ENCODE measurements around the gene MON1B. TPM values are rescaled to one million over a fixed set of nuclear protein-coding genes. Genes with fewer than 3 reads are reported as not detected.

MON1B gene
- total and polyA plus RNA-seq, 2 of the 13 experiments (the other 11 are each of a cell fraction or from before 2014, with no cell fraction given): 13.4 to 15.6 TPM

GRCh38 chr16:77191259-77191969 lies 424 bp downstream of the MON1B start (continued):
- TF ChIP-seq ZNF317 (CRISPR knock-in tag; IDR thresholded peaks at IDR 0.05) (peak; percentile 14), RNF2 (conservative IDR thresholded peaks at IDR 0.05; ENCODE audit: low read depth) (no peak), ZNF781 (CRISPR knock-in tag; IDR thresholded peaks at IDR 0.05; ENCODE audit: borderline replicate concordance, not compliant biosample characterization) (peak; percentile 12), ZNF3 (CRISPR knock-in tag; IDR thresholded peaks at IDR 0.05) (no peak), MZF1 (CRISPR knock-in tag; IDR thresholded peaks at IDR 0.05; ENCODE audit: borderline replicate concordance) (no peak), STAT6 (CRISPR knock-in tag; IDR thresholded peaks at IDR 0.05; ENCODE audit: borderline replicate concordance) (no peak), ARID4A (CRISPR knock-in tag; IDR thresholded peaks at IDR 0.05; ENCODE audit: borderline replicate concordance) (peak; percentile 65; the same call in 1 of the 2 replicates), MED8 (CRISPR knock-in tag; IDR thresholded peaks at IDR 0.05; ENCODE audit: insufficient replicate concordance) (peak; percentile 18), ZNF232 (CRISPR knock-in tag; IDR thresholded peaks at IDR 0.05; ENCODE audit: borderline replicate concordance) (no peak), ZNF20 (CRISPR knock-in tag; IDR thresholded peaks at IDR 0.05) (peak; percentile 80; the same call in 1 of the 2 replicates), EEA1 (CRISPR knock-in tag; IDR thresholded peaks at IDR 0.05; ENCODE audit: borderline replicate concordance) (no peak), GLI4 (CRISPR knock-in tag; IDR thresholded peaks at IDR 0.05; ENCODE audit: borderline replicate concordance) (no peak), KLF16 (CRISPR knock-in tag; IDR thresholded peaks at IDR 0.05) (no peak), ZNF101 (CRISPR knock-in tag; IDR thresholded peaks at IDR 0.05; ENCODE audit: borderline replicate concordance, low read depth) (no peak), ZNF605 (CRISPR knock-in tag; IDR thresholded peaks at IDR 0.05) (no peak), PCBP1 (IDR thresholded peaks at IDR 0.05; ENCODE audit: borderline replicate concordance, low read depth, low read length) (no peak), HCFC1 (IDR thresholded peaks at IDR 0.05; ENCODE audit: low read depth, low read length) (no peak), ZNF350 (CRISPR knock-in tag; IDR thresholded peaks at IDR 0.05; ENCODE audit: borderline replicate concordance, low read depth) (0 out of 2 replicates have a peak, but pooled peaks have one; percentile 3), ZNF597 (CRISPR knock-in tag; IDR thresholded peaks at IDR 0.05) (no peak), MAZ (IDR thresholded peaks at IDR 0.05; ENCODE audit: borderline replicate concordance, low read depth, low read length) (no peak), MAZ (CRISPR knock-in tag; IDR thresholded peaks at IDR 0.05; ENCODE audit: low read depth) (no peak)
